ENCODE measurements around the gene MED13L. TPM values are rescaled to one million over a fixed set of nuclear protein-coding genes. Genes with fewer than 3 reads are reported as not detected.
A peak's percentile ranks its signal among the peaks of the same experiment; 100 is the strongest.
"Not testable (repeated sequence)": the region's sequence is repeated elsewhere in the genome, so short reads cannot be mapped to it uniquely, and the experiment has no call there.

MED13L gene
- total and polyA plus RNA-seq, 12 donors: 9.4 to 76.5 (median 64.2) TPM

DNA sequence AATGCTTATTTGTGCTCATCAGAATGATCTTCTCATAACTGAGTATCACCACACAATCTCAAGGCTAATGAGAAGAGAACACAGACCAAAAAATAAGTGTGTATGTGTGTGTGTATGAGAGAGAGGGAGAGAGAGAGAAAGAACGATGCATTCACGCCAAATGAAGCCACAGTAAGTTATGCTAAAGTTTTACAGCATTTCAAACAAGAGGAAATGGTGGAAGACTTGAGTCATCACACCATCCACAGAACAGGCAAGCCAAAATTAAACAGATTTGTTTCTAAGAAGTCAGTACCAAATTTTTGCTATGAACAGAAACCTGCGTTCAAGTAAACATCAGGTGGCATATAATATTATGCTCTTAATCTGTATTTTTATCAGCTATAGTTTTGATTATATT is 141.2 kb downstream of the MED13L start:
- Histone ChIP-seq H3K27ac (no peak overlapping the region), H3K9me3 (no peaks in the 10 kb centered on the region), H3K27me3 (no peaks in the 10 kb centered on the region), H3K4me3 (no peak overlapping the region), H3K4me1 (peaks cover 0 to 91% (median 70%) of the 10 kb centered on the region in 9 donors), H3K36me3 (no peaks in the 10 kb centered on the region)
- WGBS, 2 donors: 86 to 98% methylated on average over 3 of the region's 3 CpGs
- DNase-seq (no peak), ATAC-seq (no peak)
- intact Hi-C loops (cut with DNase I): loop anchor here in 4 of 10 donors (10.0 kb wide), 3 partner anchors 88 to 458 kb away; no protein-coding TSS in a partner anchor
- TF ChIP-seq, protein P1, sequence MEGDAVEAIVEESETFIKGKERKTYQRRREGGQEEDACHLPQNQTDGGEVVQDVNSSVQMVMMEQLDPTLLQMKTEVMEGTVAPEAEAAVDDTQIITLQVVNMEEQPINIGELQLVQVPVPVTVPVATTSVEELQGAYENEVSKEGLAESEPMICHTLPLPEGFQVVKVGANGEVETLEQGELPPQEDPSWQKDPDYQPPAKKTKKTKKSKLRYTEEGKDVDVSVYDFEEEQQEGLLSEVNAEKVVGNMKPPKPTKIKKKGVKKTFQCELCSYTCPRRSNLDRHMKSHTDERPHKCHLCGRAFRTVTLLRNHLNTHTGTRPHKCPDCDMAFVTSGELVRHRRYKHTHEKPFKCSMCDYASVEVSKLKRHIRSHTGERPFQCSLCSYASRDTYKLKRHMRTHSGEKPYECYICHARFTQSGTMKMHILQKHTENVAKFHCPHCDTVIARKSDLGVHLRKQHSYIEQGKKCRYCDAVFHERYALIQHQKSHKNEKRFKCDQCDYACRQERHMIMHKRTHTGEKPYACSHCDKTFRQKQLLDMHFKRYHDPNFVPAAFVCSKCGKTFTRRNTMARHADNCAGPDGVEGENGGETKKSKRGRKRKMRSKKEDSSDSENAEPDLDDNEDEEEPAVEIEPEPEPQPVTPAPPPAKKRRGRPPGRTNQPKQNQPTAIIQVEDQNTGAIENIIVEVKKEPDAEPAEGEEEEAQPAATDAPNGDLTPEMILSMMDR (IDR thresholded peaks at IDR 0.05): no peak

DNA sequence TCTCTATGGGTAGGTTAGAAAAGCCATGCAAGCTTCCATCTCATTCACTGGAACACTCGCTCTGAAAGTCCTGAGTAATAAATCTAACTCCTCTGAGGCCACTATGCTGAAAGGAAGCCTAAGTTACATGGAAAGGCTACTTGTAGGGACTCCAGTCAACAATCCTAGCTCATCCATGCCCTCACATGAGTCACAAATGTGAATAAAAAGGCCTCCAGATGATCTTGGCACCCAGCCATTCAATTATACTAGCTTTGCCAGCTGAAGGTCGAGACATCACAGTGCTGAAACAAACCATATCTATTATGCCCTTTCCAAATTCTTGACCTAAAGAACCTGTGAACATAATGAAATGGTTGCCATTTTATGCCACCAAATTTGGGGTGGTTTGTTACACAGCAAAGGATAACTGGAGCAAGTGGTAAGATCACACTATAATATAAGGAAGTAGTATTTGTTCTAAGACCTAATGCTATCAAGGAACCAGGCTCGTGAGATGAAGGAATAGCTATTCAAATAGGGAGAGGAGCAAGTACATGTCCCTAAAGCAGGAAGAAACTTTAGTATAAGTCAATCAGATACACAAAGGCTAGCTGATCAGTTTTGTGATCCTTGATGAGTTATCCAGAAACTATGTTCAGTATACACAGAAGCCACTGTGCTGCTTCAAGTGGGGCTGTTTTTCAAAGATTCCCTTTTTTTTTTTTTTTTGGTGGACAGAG is 142.1 kb downstream of the MED13L start:
- TF ChIP-seq, protein P1 (IDR thresholded peaks at IDR 0.05): no peak
- DNase-seq: peak in 1 of 2 donors; percentile 27
- WGBS, 2 donors: 55 to 59% methylated on average over 3 of the region's 3 CpGs
- intact Hi-C loops (cut with DNase I): loop anchor here in 4 of 10 donors (10.0 kb wide), 3 partner anchors 89 to 459 kb away; no protein-coding TSS in a partner anchor
- peaks cover 0 to 91% (median 70%) of the 10 kb centered on the region in 9 donors for H3K4me1 ChIP-seq
- H3K4me3 ChIP-seq: no peak overlapping the region
- no peaks in the 10 kb centered on the region for H3K27me3 ChIP-seq
- H3K36me3 ChIP-seq: no peaks in the 10 kb centered on the region
- peak in 5 of 8 donors; percentile 15 to 52 (median 23) for ATAC-seq
- H3K27ac ChIP-seq: peak overlapping the region in 2 of 10 donors; percentile 15 to 18
- no peaks in the 10 kb centered on the region for H3K9me3 ChIP-seq

DNA sequence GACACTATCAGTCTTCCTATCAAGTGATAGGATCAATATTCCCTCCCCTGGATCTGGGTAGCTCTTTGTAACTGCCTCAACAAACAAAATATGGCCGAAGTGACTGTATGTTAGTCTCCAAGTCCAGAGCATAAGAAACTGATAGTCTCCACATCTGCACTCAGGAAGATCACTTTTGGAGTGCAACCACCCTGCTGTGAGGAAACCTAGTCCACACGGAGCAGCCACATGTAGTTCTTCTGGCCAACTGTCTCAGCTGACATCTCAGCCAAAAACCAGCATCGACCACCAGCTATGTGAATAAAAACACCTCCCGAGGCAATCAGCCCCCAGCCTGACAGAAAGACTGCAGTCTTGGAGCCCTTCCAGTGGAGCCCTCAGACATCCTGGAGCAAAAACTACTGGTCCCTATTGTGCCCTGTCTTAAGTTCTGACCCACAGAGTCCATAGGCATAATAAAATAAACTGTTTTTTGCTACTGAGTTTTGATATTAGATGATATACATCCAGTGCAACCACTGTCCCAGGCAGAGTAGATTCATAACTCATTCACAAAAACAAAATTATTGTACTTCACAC is 143.8 kb downstream of the MED13L start:
- TF ChIP-seq, protein P1 (IDR thresholded peaks at IDR 0.05): no peak
- H3K4me3 ChIP-seq: no peak overlapping the region
- WGBS, 2 donors: 32 to 35% methylated on average over 4 of the region's 4 CpGs
- ATAC-seq (no peak), DNase-seq (no peak)
- intact Hi-C loops (cut with DNase I): loop anchor here in 5 of 10 donors (5.0 to 10.0 kb wide), 4 partner anchors 91 to 461 kb away; no protein-coding TSS in a partner anchor
- no peaks in the 10 kb centered on the region for H3K9me3 ChIP-seq
- H3K27ac ChIP-seq: no peak overlapping the region
- H3K4me1 ChIP-seq: peaks cover 0 to 82% (median 76%) of the 10 kb centered on the region in 9 donors
- H3K36me3 ChIP-seq: no peaks in the 10 kb centered on the region
- H3K27me3 ChIP-seq: no peaks in the 10 kb centered on the region

DNA sequence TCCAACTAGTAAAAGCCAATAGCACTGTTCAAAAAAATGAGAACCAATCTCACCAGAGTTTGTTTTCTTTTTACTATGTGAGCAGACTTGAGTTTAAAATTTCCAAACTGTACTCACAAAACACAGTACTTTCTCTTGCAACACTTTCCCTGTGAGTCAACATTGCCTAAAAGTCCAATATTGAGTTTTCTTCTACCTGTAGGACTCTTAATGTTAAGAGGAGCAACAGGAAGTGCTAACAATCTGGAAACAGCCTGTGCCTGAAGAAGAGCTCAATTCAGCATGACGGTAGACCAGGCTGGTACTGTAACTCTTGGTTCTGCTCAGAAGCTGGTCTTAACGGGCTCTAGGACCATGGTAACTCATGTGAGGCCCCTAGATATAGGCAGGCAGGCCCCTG is 144.3 kb downstream of the MED13L start:
- WGBS, 2 donors: 68 to 71% methylated on average over 2 of the region's 2 CpGs
- DNase-seq: no peak
- Histone ChIP-seq H3K9me3 (no peaks in the 10 kb centered on the region), H3K27ac (no peak overlapping the region), H3K4me3 (no peak overlapping the region), H3K36me3 (no peaks in the 10 kb centered on the region), H3K27me3 (no peaks in the 10 kb centered on the region), H3K4me1 (peaks cover 0 to 80% (median 76%) of the 10 kb centered on the region in 9 donors)
- peak in 3 of 8 donors; percentile 11 to 39 (median 35) for ATAC-seq
- intact Hi-C loops (cut with DNase I): loop anchor here in 5 of 10 donors (5.0 to 10.0 kb wide), 4 partner anchors 92 to 462 kb away; no protein-coding TSS in a partner anchor
- TF ChIP-seq, protein P1 (IDR thresholded peaks at IDR 0.05): no peak

DNA sequence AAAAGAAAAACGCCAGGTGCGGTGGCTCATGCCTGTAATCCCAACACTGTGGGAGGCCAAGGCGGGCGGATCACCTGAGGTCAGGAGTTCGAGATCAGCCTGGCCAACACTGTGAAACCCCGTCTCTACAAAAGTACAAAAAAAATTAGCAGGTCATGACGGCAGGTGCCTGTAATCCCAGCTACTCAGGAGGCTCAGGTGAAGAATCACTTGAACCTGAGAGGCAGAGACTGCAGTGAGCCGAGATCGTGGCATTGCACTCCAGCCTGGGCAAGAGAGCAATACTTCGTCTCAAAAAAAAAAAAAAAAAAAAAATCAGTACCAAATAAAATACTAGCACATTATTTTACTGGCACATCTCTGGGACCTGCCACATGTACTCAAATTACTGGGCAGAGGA is 145.5 kb downstream of the MED13L start:
- H3K27me3 ChIP-seq, H3K36me3 ChIP-seq, H3K4me3 ChIP-seq, H3K9me3 ChIP-seq, DNase-seq, H3K27ac ChIP-seq: not testable (repeated sequence)
- 96 to 98% methylated on average over 10 of the region's 10 CpGs for WGBS, 2 donors
- H3K4me1 ChIP-seq: peaks cover 3 to 84% (median 75%) of the 10 kb centered on the region in 9 donors
- intact Hi-C loops (cut with DNase I): loop anchor here in 5 of 10 donors (5.0 to 10.0 kb wide), 4 partner anchors 93 to 463 kb away; no protein-coding TSS in a partner anchor
- ATAC-seq: peak in 1 of 8 donors; percentile 27

All from heart right ventricle (tissue), 16 donors.